Islet of Langerhans (tissue), 1 donor: ENCODE data around the gene SRA1.
A peak's percentile ranks its signal among the peaks of the same experiment; 100 is the strongest.

Source experiments
- FAIRE-seq: peaks from one replicate; lab custom pipeline; 2011; peaks lifted over from hg19 to GRCh38; lab: Jason Lieb, UNC

The SRA1 gene

GRCh38 chr5:140550147-140551079, 6.9 kb downstream of the SRA1 start:
- FAIRE-seq: no peak

DNA sequence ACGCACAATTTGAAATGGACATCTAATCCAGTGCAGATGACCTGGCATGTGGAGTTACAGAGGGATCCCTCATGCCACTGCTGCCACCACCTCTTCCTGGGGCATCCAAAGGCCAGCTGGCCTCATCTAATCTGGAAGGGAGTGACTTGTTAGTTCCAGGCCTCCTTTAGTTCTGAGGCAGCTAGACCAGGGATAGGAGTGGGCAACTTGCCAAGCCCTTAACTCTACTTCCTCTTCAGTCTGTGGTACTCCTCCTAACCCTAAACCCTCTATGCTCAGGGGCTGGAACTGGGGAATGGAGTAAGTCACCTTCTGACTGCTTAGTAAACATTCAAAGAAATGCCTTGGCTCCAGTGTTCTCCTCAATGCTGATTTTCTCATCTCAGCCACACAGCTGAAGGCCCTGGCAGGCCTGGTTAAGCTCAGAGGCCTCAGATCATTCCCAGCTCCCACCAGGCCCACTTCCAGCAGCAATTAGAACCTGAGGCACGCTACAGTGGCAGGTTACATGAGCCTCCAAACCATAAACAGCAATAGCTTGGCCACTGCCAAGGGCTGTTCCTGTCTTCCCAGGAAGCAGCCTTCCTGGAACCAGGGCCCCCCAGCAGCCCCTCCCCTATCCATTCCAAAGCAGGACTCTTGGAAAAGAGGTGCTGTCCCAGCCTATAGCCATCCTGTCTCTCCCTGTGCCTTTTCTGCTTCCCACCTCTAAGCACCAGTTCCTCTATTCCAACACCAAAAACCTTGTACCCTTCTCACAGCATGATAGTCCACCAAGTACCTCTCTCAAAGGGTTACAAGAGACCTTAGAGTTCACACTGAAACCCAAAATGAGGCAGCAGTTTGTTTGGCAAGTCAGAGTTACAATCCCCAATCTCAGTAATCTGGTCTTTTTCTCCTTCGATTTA, 7.8 kb downstream of the SRA1 start:
- no peak for FAIRE-seq

GRCh38 chr5:140548791-140549190, 8.5 kb downstream of the SRA1 start:
- FAIRE-seq: no peak

DNA sequence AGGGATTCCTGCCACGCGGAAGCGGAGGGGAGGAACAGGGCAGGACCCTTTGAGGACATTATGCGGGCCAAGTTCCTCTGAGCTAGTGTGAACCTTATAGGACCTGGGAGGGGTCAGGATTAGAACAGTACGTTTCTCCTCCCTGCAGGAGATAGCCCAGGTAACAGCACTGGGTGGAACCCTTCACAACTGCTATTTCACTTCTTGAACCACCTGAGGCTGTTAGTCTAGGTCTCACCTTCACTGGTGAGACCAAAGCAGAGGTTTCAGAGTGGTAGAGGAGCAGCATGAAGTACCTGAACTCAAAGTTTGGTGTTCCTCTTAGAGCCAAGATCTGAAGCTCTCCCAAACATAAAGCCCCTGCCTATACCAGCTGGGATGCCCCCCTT, 9.0 kb downstream of the SRA1 start:
- no peak for FAIRE-seq

DNA sequence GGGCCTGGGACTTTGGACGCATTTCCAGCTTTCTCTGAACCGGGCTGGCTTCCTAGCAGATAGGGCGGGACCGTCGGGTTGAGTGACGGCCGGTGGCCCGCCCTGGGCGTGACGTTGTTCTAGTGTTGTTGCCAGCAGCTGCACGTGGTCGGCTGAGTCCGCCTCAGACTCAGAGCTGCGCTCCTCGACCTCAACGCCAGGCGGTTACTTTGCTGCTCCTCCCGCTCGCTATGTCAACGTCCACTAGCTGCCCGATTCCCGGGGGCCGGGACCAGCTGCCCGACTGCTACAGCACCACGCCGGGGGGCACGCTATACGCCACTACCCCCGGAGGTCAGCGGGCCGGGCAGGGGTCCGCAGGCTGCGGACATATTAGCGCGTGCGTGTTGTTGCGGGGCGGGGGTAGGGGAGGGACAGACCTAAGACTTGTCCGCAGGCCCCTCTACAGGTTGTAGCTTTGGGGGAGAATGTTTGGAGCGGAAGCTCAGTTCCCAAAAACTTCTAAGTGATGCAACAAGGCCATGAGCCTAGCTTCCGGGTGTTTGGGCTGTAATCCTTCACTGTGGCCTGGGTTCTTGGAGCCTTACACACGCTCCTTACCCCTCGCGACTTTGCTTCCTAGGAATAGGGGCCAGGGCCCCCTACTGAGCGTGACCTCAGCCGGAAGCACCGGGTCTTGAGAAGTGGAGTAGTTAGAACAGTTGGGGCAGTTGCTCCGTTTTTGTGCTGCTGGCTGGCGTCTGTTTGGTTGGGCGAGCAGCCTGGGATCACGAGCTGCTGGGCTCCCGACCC, 9.6 kb downstream of the SRA1 start, which contains the start of gene EIF4EBP3:
Gene EIF4EBP3, plus strand, starts transcription at position 155 of the 792 bp plus-strand sequence. Its CDS starts 76 bp downstream, at position 231.
- peak; percentile 33 for FAIRE-seq

DNA sequence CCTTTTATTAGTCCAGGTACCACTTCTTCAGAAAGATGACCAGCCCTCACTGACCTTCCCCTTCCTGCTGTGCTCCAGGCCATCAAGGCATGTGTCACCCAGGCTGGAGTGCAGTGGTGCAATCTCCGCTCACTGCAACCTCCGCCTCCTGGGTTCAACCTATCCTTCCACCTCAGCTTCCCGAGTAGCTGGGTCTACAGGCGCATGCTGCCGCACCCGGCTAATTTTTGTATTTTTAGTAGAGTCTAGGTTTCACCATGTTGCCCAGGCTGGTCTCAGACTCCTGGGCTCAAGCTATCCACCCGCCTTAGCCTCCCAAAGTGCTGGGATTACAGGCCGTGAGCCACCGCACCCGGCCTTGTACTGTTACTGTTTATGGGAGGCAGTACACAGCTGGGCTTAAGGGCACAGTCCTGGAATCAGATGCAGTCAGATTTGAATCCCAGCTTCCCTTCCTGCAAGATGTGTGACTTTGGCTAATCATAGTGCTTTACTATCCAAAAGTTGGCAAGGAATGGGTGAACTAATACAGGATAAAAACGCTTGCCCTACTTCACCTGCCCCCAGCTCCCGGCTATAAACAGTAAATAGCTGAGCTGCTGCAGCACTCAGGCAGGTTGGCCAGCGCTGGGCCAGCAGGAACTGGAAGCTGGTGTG, 10.3 kb downstream of the SRA1 start:
- FAIRE-seq: no peak

DNA sequence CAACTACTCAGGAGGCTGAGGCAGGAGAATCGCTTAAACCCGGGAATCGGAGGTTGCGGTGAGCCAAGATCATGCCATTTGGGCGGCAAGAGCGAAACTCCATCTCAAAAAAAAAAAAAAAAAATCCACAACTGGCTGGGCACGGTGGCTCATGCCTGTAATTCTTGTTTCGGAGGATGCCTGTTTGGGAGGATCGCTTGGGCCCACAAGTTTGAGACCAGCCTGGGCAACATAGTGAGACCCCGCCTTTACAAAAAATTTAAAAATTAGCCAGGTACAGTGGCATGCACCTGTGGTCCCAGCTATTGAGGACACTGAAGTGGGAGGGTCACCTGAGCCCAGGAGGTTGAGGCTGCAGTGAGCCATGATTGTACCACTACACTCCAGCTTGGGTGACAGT, 11.7 kb downstream of the SRA1 start:
- FAIRE-seq: no peak

- FAIRE-seq: no peak
Observed at GRCh38 chr5:140544986-140545385, 12.3 kb downstream of the SRA1 start.

DNA sequence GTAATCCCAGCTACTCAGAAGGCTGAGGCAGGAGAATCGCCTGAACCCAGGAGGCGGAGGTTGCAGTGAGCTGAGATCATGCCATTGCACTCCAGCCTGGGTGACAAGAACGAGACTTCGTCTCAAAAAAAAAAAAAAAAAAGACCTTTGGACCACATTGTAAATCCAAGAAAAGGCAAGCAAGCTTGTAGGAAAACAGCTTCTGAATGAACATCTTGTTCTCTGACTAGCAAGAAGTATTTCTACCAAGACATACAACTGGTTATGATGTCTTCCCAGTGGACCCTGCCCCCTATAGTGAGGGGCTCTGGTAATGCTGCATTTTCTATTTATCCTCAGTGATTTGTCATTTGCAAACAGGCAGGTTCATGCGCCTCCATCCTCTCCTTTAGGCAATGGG, 14.3 kb downstream of the SRA1 start:
- FAIRE-seq: no peak

DNA sequence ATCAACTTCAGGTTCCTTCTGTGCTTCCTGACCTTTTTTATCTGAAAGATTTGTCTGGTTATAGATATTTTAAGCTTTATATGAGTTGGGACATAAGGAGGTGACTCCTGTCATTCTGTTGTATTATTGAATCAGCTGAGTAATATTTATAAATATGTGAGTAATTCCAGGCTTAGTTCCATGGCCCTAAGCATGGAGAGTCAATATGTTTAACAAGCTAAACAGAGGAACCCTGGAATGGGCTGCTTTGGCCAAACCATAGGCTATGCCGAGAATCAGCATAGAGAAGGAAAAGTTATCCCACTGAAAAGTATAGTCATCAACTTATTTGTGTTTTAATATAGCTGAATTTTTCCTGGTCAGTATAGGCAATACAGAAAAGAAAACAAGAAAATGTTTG, 17.0 kb downstream of the SRA1 start:
- FAIRE-seq: no peak

DNA sequence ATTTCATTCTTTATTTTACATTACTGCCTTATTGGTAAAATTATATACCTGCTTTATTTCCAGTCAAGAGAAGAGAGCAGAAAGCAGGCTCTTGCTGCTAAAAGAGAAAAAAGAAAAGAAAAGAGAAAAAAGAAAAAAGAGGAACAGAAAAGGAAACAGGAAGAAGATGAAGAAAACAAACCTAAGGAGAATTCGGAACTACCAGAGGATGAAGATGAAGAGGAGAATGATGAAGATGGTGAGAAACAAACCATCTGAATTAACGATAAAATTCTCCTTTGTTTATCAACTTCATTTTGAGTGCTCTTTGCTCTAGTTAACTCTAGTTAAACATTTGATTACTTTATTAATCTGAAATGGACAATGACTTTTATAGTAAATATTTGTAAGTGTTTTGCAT, 33.3 kb downstream of the SRA1 start:
- FAIRE-seq: no peak

DNA sequence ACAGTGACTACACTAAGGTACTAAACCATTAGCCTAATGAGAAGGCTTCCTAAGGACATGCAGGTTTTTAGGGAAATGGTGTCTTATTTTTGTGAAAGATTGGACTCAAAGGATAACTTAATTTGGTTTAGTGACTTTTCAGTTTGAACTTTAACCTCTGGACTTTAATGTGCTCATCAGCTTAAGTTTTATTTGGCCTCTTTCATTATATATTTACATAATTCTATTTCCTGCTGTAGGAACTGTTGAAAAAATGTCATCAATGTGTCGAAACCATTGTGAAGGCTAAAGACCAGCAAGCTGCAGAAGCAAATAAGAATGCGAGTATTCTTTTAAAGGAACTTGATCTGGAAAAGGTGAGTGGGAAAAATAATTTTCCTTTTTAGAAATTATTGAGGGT, 44.1 kb downstream of the SRA1 start:
- no peak for FAIRE-seq

- FAIRE-seq: no peak
Observed at GRCh38 chr5:140509898-140510297, 47.4 kb downstream of the SRA1 start.

GRCh38 chr5:140502834-140503233, 54.4 kb downstream of the SRA1 start:
- no peak for FAIRE-seq
